Fibroblast of mammary gland (primary cell): ENCODE measurements around the gene GAMT.

Experiments used
- DNase-seq: peaks from one replicate; pipeline ENCODE4 v3.0.0-alpha.2; 2010; ENCODE audit warnings: low read depth
- H3K4me3 ChIP-seq: 2 replicates; pipeline ENCODE4 v1.5.1; 2011; ENCODE audit warnings: low read depth, mild to moderate bottlenecking, low read length, moderate library complexity; ENCODE audit not compliant: control insufficient read depth
- CTCF ChIP-seq: conservative IDR thresholded peaks from 2 replicates; pipeline ENCODE4 v1.5.1; 2011; ENCODE audit warnings: low read depth, low read length, inconsistent platforms; ENCODE audit not compliant: control insufficient read depth, insufficient read depth

GAMT gene

GRCh38 chr19:1369214-1369805 is 32.0 kb downstream of the GAMT start:
- no peak overlapping the region for H3K4me3 ChIP-seq

GRCh38 chr19:1366899-1367870 is 34.2 kb downstream of the GAMT start:
- no peak for TF ChIP-seq CTCF
- no peak for DNase-seq
- H3K4me3 ChIP-seq, result no peak overlapping the region

More at GRCh38 chr19:1369214-1369805, 32.0 kb downstream of the GAMT start:
- no peak for TF ChIP-seq CTCF
- DNase-seq, result no peak

- DNase-seq, result no peak
- no peak for TF ChIP-seq CTCF
- no peak overlapping the region for H3K4me3 ChIP-seq
These were observed 35.0 kb downstream of the GAMT start for GRCh38 chr19:1366296-1366695.

GRCh38 chr19:1365319-1366269 is 35.7 kb downstream of the GAMT start:
- TF ChIP-seq CTCF, result no peak
- H3K4me3 ChIP-seq, result no peak overlapping the region
- DNase-seq, result no peak

- H3K4me3 ChIP-seq, result no peak overlapping the region
- TF ChIP-seq CTCF, result peak; percentile 29
- peak; percentile 19 for DNase-seq
These were observed 37.2 kb downstream of the GAMT start for GRCh38 chr19:1364070-1364704.

GRCh38 chr19:1363599-1363998 is 37.7 kb downstream of the GAMT start:
- H3K4me3 ChIP-seq, result no peak overlapping the region
- DNase-seq, result no peak
- no peak for TF ChIP-seq CTCF
